NCI-H2107 (cell line): Measurements from ENCODE around the gene MRM3.
"Not testable (repeated sequence)": the region's sequence is repeated elsewhere in the genome, so short reads cannot be mapped to it uniquely, and the experiment has no call there.

Source experiments
- DNase-seq: peaks from one replicate; lab custom pipeline; 2025; lab: John Stamatoyannopoulos, UW

The MRM3 gene

GRCh38 chr17:826778-827177 is 44.6 kb downstream of the MRM3 start:
- no peak for DNase-seq

GRCh38 chr17:828761-829160 is 46.6 kb downstream of the MRM3 start:
- DNase-seq = no peak

GRCh38 chr17:829614-830013 is 47.5 kb downstream of the MRM3 start:
- DNase-seq = not testable (repeated sequence)

- no peak for DNase-seq
Observed at GRCh38 chr17:830381-830780, 48.2 kb downstream of the MRM3 start.

GRCh38 chr17:830950-831349 is 48.8 kb downstream of the MRM3 start:
- no peak for DNase-seq

GRCh38 chr17:834136-834535 is 52.0 kb downstream of the MRM3 start:
- DNase-seq = no peak

GRCh38 chr17:835263-835662 is 53.1 kb downstream of the MRM3 start:
- no peak for DNase-seq

- DNase-seq = not testable (repeated sequence)
Observed at GRCh38 chr17:835721-836120, 53.6 kb downstream of the MRM3 start.

GRCh38 chr17:836151-836550 is 54.0 kb downstream of the MRM3 start:
- no peak for DNase-seq

GRCh38 chr17:838486-838885 is 56.3 kb downstream of the MRM3 start:
- DNase-seq = no peak

GRCh38 chr17:841313-841712 is 59.2 kb downstream of the MRM3 start:
- DNase-seq = no peak
